ENCODE data around the gene PRSS37.

PRSS37 gene, protein sequence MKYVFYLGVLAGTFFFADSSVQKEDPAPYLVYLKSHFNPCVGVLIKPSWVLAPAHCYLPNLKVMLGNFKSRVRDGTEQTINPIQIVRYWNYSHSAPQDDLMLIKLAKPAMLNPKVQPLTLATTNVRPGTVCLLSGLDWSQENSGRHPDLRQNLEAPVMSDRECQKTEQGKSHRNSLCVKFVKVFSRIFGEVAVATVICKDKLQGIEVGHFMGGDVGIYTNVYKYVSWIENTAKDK

DNA sequence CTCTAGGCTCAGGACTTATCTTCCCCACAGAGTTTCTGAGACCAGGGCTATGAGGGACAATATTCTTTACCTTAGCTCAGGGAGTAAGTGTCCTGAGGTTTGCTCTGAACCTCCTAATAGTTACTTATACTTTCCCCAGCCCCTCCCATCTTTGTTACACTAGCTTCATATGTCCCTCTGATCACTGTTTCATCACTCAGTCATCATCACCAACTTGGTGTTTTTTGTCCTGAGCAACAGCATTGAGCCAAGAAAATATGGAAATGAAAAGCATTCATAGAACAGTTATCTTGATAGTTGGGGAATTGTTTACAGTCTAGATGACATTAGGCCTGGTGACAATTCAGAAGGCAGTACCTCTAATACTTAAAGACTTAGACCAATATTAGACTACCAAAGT is at the start of gene PRSS37:
PRSS37 (minus strand) TSS at position 101 of the 400 bp plus-strand sequence. CDS start 436 bp downstream, outside the sequence.
- no peak for TF ChIP-seq CTCF (conservative IDR thresholded peaks at IDR 0.05; ENCODE audit: control insufficient read depth, insufficient read depth, low read depth, low read length)
- no peak for DNase-seq (ENCODE audit: low read depth)
- no peak within 1 kb of the TSS for H3K4me3 ChIP-seq (ENCODE audit: control insufficient read depth, low read depth, low read length)

DNA sequence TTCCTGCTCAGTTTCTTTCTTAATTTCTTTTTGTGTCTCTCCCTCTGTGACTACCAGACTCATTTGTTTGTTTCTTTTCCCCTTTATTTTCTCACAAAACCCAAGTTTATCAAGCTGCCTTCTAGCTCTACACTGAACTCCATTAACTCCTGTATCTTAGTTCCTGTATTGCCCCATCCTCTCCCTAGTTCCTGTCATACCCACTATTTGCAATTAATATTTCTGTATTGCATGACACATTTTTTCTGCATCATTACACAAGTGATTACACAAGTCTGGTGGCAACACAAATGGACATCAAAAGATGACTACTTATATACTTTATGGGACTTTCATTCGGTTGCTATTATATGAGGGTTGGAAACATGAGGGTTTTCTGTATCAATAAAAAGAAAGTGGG is 48.0 kb upstream of the PRSS37 start:
- DNase-seq (ENCODE audit: low read depth): no peak
- no peak for TF ChIP-seq CTCF (conservative IDR thresholded peaks at IDR 0.05; ENCODE audit: control insufficient read depth, insufficient read depth, low read depth, low read length)
- H3K4me3 ChIP-seq (ENCODE audit: control insufficient read depth, low read depth, low read length): no peak overlapping the region

DNA sequence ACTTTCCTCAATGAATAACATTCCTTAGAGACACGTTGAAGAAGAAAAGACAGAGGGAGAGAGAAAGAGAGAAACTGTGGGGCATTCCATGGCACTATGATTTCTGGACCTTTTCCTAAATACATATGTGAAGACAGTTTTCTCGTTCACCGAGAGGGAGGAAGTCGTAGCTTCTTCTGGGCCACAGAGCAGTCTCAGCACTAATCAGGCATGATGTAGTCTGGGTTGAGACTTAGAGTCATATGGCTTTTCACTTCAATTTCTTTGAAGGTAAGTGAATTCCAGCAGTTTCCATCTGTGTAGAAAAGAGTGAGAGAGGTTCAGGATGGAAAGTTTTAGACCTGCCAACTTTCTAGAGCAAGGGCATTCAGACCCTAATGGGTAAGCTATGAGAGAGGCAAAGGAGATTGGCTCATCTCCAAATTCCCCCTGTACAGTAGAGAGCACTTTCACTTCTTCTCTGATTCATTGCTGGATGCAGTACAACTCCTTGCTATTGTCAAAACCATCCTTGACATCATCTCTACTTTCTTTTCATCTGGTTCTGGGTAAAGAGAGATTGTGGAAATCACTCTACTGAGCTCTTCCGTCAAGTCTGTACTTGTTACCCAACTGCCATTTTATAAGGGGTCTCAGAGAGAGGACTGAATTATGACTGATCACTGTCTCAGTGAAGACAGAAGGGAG is 43.4 kb upstream of the PRSS37 start:
- DNase-seq (ENCODE audit: low read depth): no peak
- no peak for TF ChIP-seq CTCF (conservative IDR thresholded peaks at IDR 0.05; ENCODE audit: control insufficient read depth, insufficient read depth, low read depth, low read length)
- no peak overlapping the region for H3K4me3 ChIP-seq (ENCODE audit: control insufficient read depth, low read depth, low read length)

DNA sequence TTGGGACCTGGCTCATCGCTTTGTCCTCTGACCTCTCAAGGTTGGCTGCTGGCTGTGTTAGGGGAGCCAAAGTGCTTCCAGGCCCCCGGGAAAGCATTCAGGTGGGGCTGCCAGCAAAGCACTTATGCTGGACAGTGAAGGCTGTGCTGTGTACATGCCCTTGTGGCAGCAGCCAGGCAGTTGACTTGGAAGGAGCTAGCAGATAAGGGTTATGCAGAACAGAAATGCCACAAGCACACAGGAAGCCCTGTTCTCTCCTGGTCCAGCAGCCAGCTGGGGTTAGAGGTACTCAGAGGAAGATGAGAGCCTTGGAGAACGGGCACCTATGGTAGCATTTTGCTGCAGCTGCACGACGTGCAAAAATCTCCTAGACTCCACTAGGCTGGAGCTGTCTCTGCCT is 39.7 kb upstream of the PRSS37 start:
- H3K4me3 ChIP-seq (ENCODE audit: control insufficient read depth, low read depth, low read length): no peak overlapping the region
- DNase-seq (ENCODE audit: low read depth): no peak
- TF ChIP-seq CTCF (conservative IDR thresholded peaks at IDR 0.05; ENCODE audit: control insufficient read depth, insufficient read depth, low read depth, low read length): no peak

GRCh38 chr7:141877365-141877764 is 36.1 kb upstream of the PRSS37 start:
- TF ChIP-seq CTCF (conservative IDR thresholded peaks at IDR 0.05; ENCODE audit: control insufficient read depth, insufficient read depth, low read depth, low read length): no peak
- no peak for DNase-seq (ENCODE audit: low read depth)
- H3K4me3 ChIP-seq (ENCODE audit: control insufficient read depth, low read depth, low read length): no peak overlapping the region

GRCh38 chr7:141876371-141876770 is 35.1 kb upstream of the PRSS37 start:
- H3K4me3 ChIP-seq (ENCODE audit: control insufficient read depth, low read depth, low read length): no peak overlapping the region
- DNase-seq (ENCODE audit: low read depth): no peak
- no peak for TF ChIP-seq CTCF (conservative IDR thresholded peaks at IDR 0.05; ENCODE audit: control insufficient read depth, insufficient read depth, low read depth, low read length)
